Adrenal gland (tissue), 12 donors: ENCODE data around the gene FBLN7. TPM values are rescaled to one million over a fixed set of nuclear protein-coding genes. Genes with fewer than 3 reads are reported as not detected.
A peak's percentile ranks its signal among the peaks of the same experiment; 100 is the strongest.

Experiments
- DNase-seq, 7 donors: peaks; one replicate each; pipeline ENCODE4 v3.0.0-alpha.2; 2019 to 2020
- H3K27ac ChIP-seq, 5 donors: fragments of 200-600 bp; sonication (generic) in 4 of 5; 1 replicate in 3 of 5; 2 replicates in 2 of 5; pipeline versions ENCODE4 v1.5.1 to v1.8.0; 2016 to 2020; ENCODE audit warnings: mild to moderate bottlenecking in 1 of 5
- H3K27me3 ChIP-seq: fragments of 200-600 bp; 2 replicates; pipeline ENCODE4 v1.8.0; 2021
- H3K36me3 ChIP-seq, 2 donors: fragments of 200-600 bp; replicated peaks in 1 of 2; 1 replicate in 1 of 2; 2 replicates in 1 of 2; pipeline versions ENCODE4 v1.5.1 to v1.8.0; 2018 to 2022
- H3K4me1 ChIP-seq, 2 donors: fragments of 200-600 bp; replicated peaks in 1 of 2; 1 replicate in 1 of 2; 2 replicates in 1 of 2; pipeline versions ENCODE4 v1.5.1 to v1.8.0; 2018 to 2021
- H3K4me3 ChIP-seq, 4 donors: fragments of 200-600 bp; sonication (generic) in 3 of 4; one replicate each; pipeline ENCODE4 v1.5.1; 2016 to 2018
- H3K9me3 ChIP-seq, 3 donors: fragments of 200-600 bp; sonication (generic) in 1 of 3; replicated peaks in 1 of 3; 1 replicate in 2 of 3; 2 replicates in 1 of 3; pipeline versions ENCODE4 v1.5.1 to v1.8.0; 2016 to 2021
- CTCF ChIP-seq, 6 experiments: fragments of 450-650 bp in 4 of 6; fragments of 200-600 bp in 2 of 6; sonication (generic) in 1 of 6; IDR thresholded peaks; 1 replicate in 5 of 6; 2 replicates in 1 of 6; pipeline versions ENCODE4 v1.5.1 to v1.8.0; 2016 to 2021; ENCODE audit warnings: antibody characterized with exemption in 6 of 6, mild to moderate bottlenecking in 2 of 6, moderate library complexity in 1 of 6
- POLR2A ChIP-seq, 2 donors: fragments of 450-650 bp; IDR thresholded peaks; one replicate each; pipeline ENCODE4 v1.6.1; 2017; ENCODE audit warnings: antibody characterized with exemption in 2 of 2, mild to moderate bottlenecking in 2 of 2, moderate library complexity in 1 of 2
- WGBS, 4 donors: extraction: QIAGEN DNeasy Blood & Tissue Kit in 2 of 4; methylation state at CpG; one replicate each; pipeline versions ENCODE4 v1.1.5 to v1.1.7; 2013 to 2017; 5-methylcytosine and 5-hydroxymethylcytosine counted together
- intact Hi-C, 2 donors: fragments of 100-400 bp; cut with DNase I; formaldehyde crosslinking; loops; one replicate each; pipeline versions ENCODE4 v1.14.1 to v1.15.0; 2022 to 2023
- polyA plus RNA-seq, 3 donors: library from polyadenylated mRNA; stranded (reverse); fragments of 200-250 nt in 2 of 3; fragments of 350-450 nt in 1 of 3; fragmentation: Illumina TruSeq in 1 of 3; extraction: RNeasy Lipid Tissue Mini Kit (QIAGEN cat#74804) in 1 of 3; gene quantifications; one replicate each; pipeline ENCODE4 v1.2.3, GENCODE V29; 2013 to 2014
- total RNA-seq, 9 donors: library from RNA; depleted of rRNA in 4 of 9; stranded (reverse); fragments of >200 nt in 4 of 9; fragments of 120-200 nt in 1 of 9; fragmentation: NEBNext Ultra II Directional in 1 of 9; extraction: Animal tissue kit (Norgen Biotek cat#: 25700) in 1 of 9; gene quantifications; one replicate each; pipeline versions ENCODE4 v1.1.0 to v1.2.4, GENCODE V29; 2013 to 2023
- donor health status: healthy with polysubstance abuse.
- donor health status: Bipolar disorder and iron deficiency.
- donor health status: DM: yes; HTN: yes; CAD: no.
- donor health status: DM: no; HTN: no; CAD: no.
- donor health status: DM: no; HTN: no; CAD: no.
- donor health status: DM: yes; HTN: yes; CAD: no.

FBLN7 gene
- total and polyA plus RNA-seq, 12 donors: 0.50 to 12.6 (median 6.4) TPM

GRCh38 chr2:112162956-112163355 lies 24.8 kb downstream of the FBLN7 start:
- TF ChIP-seq CTCF (IDR thresholded peaks at IDR 0.05) (no peak), POLR2A (IDR thresholded peaks at IDR 0.05) (no peak)
- WGBS, 4 donors: 89 to 96% (median 94%) methylated on average over 4 to 11 of the region's 11 CpGs
- H3K4me1 ChIP-seq: no peaks in the 10 kb centered on the region
- no peaks in the 10 kb centered on the region for H3K27me3 ChIP-seq
- no peak overlapping the region for H3K4me3 ChIP-seq
- H3K27ac ChIP-seq: no peak overlapping the region
- no peaks in the 10 kb centered on the region for H3K9me3 ChIP-seq
- no peaks in the 10 kb centered on the region for H3K36me3 ChIP-seq
- peak in 1 of 7 donors; percentile 14 for DNase-seq
- intact Hi-C loops: no loop called here

DNA sequence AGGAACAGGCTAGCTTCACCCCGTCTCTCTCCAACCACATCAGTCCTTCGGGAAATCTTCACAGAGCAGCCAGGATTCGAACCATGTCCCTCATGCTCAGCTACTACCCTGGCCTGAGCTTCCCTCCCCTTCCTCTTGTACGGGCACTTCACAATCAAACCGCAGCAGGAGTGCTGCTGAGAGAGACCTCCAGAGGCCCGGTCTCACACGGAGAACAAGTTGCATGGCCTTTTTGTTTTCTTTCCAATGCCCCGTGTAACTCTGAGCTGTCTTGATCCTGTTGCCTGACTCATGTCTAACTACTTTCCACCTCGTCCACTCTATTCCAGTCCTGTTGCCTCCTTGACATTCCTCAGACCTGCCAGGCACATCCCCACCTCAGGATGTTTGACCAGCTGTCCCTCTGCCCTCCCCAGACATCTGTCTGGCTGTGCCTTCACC lies 25.4 kb downstream of the FBLN7 start:
- WGBS, 4 donors: 70 to 87% (median 78%) methylated on average over 9 of the region's 9 CpGs
- Histone ChIP-seq H3K4me3 (no peak overlapping the region), H3K27ac (no peak overlapping the region), H3K9me3 (no peaks in the 10 kb centered on the region), H3K4me1 (no peaks in the 10 kb centered on the region), H3K27me3 (no peaks in the 10 kb centered on the region), H3K36me3 (no peaks in the 10 kb centered on the region)
- DNase-seq: peak in 1 of 7 donors; percentile 5
- TF ChIP-seq POLR2A (IDR thresholded peaks at IDR 0.05): no peak
- no peak for TF ChIP-seq CTCF (IDR thresholded peaks at IDR 0.05)
- intact Hi-C loops: no loop called here

DNA sequence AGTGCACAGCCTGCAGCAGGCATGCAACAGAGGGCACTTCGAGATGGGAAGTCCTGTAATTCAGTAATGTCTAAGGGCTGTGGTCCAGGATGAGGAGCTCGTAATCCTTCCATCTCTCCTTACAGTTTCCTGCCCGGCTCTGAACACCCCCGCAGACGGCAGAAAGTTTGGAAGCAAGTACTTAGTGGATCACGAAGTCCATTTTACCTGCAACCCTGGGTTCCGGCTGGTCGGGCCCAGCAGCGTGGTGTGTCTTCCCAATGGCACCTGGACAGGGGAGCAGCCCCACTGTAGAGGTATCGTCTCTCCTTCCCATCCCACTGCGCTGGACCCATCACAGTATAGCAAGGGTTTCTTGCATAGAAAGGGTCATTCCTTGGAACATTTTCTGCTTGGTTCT lies 26.7 kb downstream of the FBLN7 start:
- WGBS, 4 donors: 91 to 96% (median 93%) methylated on average over 10 to 11 of the region's 11 CpGs
- Histone ChIP-seq H3K27me3 (no peaks in the 10 kb centered on the region), H3K27ac (no peak overlapping the region), H3K4me3 (no peak overlapping the region), H3K36me3 (no peaks in the 10 kb centered on the region), H3K4me1 (no peaks in the 10 kb centered on the region), H3K9me3 (no peaks in the 10 kb centered on the region)
- DNase-seq: peak in 1 of 7 donors; percentile 7
- TF ChIP-seq POLR2A (IDR thresholded peaks at IDR 0.05): no peak
- no peak for TF ChIP-seq CTCF (IDR thresholded peaks at IDR 0.05)
- intact Hi-C loops: no loop called here

GRCh38 chr2:112165296-112165695 lies 27.1 kb downstream of the FBLN7 start:
- WGBS, 4 donors: 93 to 95% (median 94%) methylated on average over 4 of the region's 4 CpGs

More at GRCh38 chr2:112165296-112165695, 27.1 kb downstream of the FBLN7 start:
- no peaks in the 10 kb centered on the region for H3K9me3 ChIP-seq
- no peak overlapping the region for H3K4me3 ChIP-seq
- peak in 1 of 7 donors; percentile 13 for DNase-seq
- H3K27ac ChIP-seq: no peak overlapping the region
- intact Hi-C loops: no loop called here
- TF ChIP-seq CTCF (IDR thresholded peaks at IDR 0.05) (no peak), POLR2A (IDR thresholded peaks at IDR 0.05) (no peak)
- no peaks in the 10 kb centered on the region for H3K36me3 ChIP-seq
- H3K4me1 ChIP-seq: no peaks in the 10 kb centered on the region
- no peaks in the 10 kb centered on the region for H3K27me3 ChIP-seq
